CD14-positive monocyte (primary cell): ENCODE results near the gene KDM4F. TPM values are rescaled to one million over a fixed set of nuclear protein-coding genes. Genes with fewer than 3 reads are reported as not detected.
A peak's percentile ranks its signal among the peaks of the same experiment; 100 is the strongest.
"Not testable (repeated sequence)": the region's sequence is repeated elsewhere in the genome, so short reads cannot be mapped to it uniquely, and the experiment has no call there.

Experiments
- DNase-seq, 3 donors: peaks; one replicate each; pipeline ENCODE4 v3.0.0-alpha.2; 2011 to 2022
- H2AFZ ChIP-seq: 2 replicates; pipeline ENCODE4 v1.6.0; 2012; ENCODE audit warnings: mild to moderate bottlenecking, low read depth, low read length, inconsistent platforms; ENCODE audit not compliant: insufficient read depth, poor library complexity, severe bottlenecking
- H3K27ac ChIP-seq, 2 donors: 1 replicate in 1 of 2; 2 replicates in 1 of 2; pipeline ENCODE4 v1.5.1; 2012 to 2013; ENCODE audit warnings: low read length in 2 of 2, control low read depth in 1 of 2, inconsistent platforms in 1 of 2, low read depth in 1 of 2, mild to moderate bottlenecking in 1 of 2
- H3K27me3 ChIP-seq, 2 donors: one replicate each; pipeline versions ENCODE4 v1.6.0 to v1.6.1; 2011 to 2013; ENCODE audit warnings: low read length in 2 of 2; ENCODE audit not compliant: control insufficient read depth in 2 of 2, insufficient read depth in 2 of 2
- H3K36me3 ChIP-seq, 2 donors: replicated peaks in 1 of 2; 1 replicate in 1 of 2; 2 replicates in 1 of 2; pipeline versions ENCODE4 v1.5.1 to v1.6.1; 2012 to 2013; ENCODE audit warnings: low read length in 2 of 2, control low read depth in 1 of 2, inconsistent platforms in 1 of 2, mild to moderate bottlenecking in 1 of 2; ENCODE audit not compliant: insufficient read depth in 2 of 2, control insufficient read depth in 1 of 2
- H3K4me1 ChIP-seq, 2 donors: 1 replicate in 1 of 2; 2 replicates in 1 of 2; pipeline versions ENCODE4 v1.5.1 to v1.6.1; 2012 to 2013; ENCODE audit warnings: low read length in 2 of 2, control low read depth in 1 of 2, inconsistent platforms in 1 of 2, mild to moderate bottlenecking in 1 of 2, moderate library complexity in 1 of 2; ENCODE audit not compliant: insufficient read depth in 2 of 2, control insufficient read depth in 1 of 2
- H3K4me2 ChIP-seq: replicated peaks from 2 replicates; pipeline ENCODE3; 2012; ENCODE audit warnings: low read length, moderate library complexity, mild to moderate bottlenecking; ENCODE audit not compliant: poor library complexity, severe bottlenecking; ENCODE audit errors: extremely low read depth
- H3K4me3 ChIP-seq, 3 experiments: fragments of 200-600 bp in 1 of 3; sonication (generic) in 1 of 3; replicated peaks in 1 of 3; 1 replicate in 2 of 3; 2 replicates in 1 of 3; pipeline ENCODE4 v1.5.1; 2011 to 2013; ENCODE audit warnings: low read length in 3 of 3, mild to moderate bottlenecking in 3 of 3, control low read depth in 2 of 3, low read depth in 2 of 3, inconsistent platforms in 1 of 3, moderate library complexity in 1 of 3
- H3K79me2 ChIP-seq: 2 replicates; pipeline ENCODE4 v1.6.0; 2012; ENCODE audit warnings: mild to moderate bottlenecking, control low read depth, inconsistent platforms, low read length, moderate library complexity; ENCODE audit not compliant: insufficient read depth
- H3K9ac ChIP-seq: 2 replicates; pipeline ENCODE4 v1.6.0; 2017; ENCODE audit warnings: low read length, mild to moderate bottlenecking; ENCODE audit not compliant: insufficient read depth, poor library complexity, severe bottlenecking
- H3K9me3 ChIP-seq, 2 donors: replicated peaks in 1 of 2; 1 replicate in 1 of 2; 2 replicates in 1 of 2; pipeline versions ENCODE4 v1.5.1 to v1.6.1; 2012 to 2013; ENCODE audit warnings: low read length in 2 of 2, control low read depth in 1 of 2; ENCODE audit not compliant: control insufficient read depth in 1 of 2, insufficient read depth in 1 of 2
- H4K20me1 ChIP-seq: 2 replicates; pipeline ENCODE4 v1.6.0; 2012; ENCODE audit warnings: mild to moderate bottlenecking, low read length, control low read depth, moderate library complexity; ENCODE audit not compliant: insufficient read depth
- H3K27ac Mint-ChIP-seq, 7 donors: one replicate each; pipeline ENCODE4 v1.8.0; 2020; ENCODE audit warnings: mild to moderate bottlenecking in 7 of 7, mixed read lengths in 7 of 7, moderate library complexity in 6 of 7, inconsistent platforms in 2 of 7
- H3K27me3 Mint-ChIP-seq, 3 donors: one replicate each; pipeline ENCODE4 v1.8.0; 2021 to 2022; ENCODE audit warnings: low read depth in 3 of 3, mild to moderate bottlenecking in 3 of 3, mixed read lengths in 3 of 3, moderate library complexity in 3 of 3, inconsistent platforms in 1 of 3
- H3K36me3 Mint-ChIP-seq, 2 donors: one replicate each; pipeline ENCODE4 v1.8.0; 2020; ENCODE audit warnings: mixed read lengths in 2 of 2, inconsistent platforms in 1 of 2, mild to moderate bottlenecking in 1 of 2
- H3K4me1 Mint-ChIP-seq: one replicate; pipeline ENCODE4 v1.8.0; 2020; ENCODE audit warnings: mild to moderate bottlenecking, mixed read lengths
- H3K4me3 Mint-ChIP-seq, 2 donors: one replicate each; pipeline ENCODE4 v1.8.0; 2020; ENCODE audit warnings: mild to moderate bottlenecking in 2 of 2, mixed read lengths in 2 of 2, moderate library complexity in 1 of 2
- H3K9me3 Mint-ChIP-seq, 7 donors: one replicate each; pipeline ENCODE4 v1.8.0; 2020 to 2022; ENCODE audit warnings: mixed read lengths in 7 of 7, mild to moderate bottlenecking in 6 of 7, moderate library complexity in 6 of 7, inconsistent platforms in 2 of 7
- WGBS: methylation state at CpG from one replicate; pipeline ENCODE4 v1.1.5; 2013; ENCODE audit warnings: missing lambda C conversion rate; ENCODE audit not compliant: insufficient coverage; 5-methylcytosine and 5-hydroxymethylcytosine counted together
- intact Hi-C, 2 donors: fragments of 100-400 bp; cut with micrococcal nuclease; formaldehyde crosslinking; loops; one replicate each; pipeline versions ENCODE4 v1.15.0 to v1.15.1; 2023
- polyA minus RNA-seq: library from RNA; depleted of rRNA, polyadenylated mRNA; stranded (reverse); fragments of >200 nt; gene quantifications from 2 replicates; pipeline ENCODE4 v1.2.3, GENCODE V29; 2012
- polyA plus RNA-seq, 3 donors: library from polyadenylated mRNA; depleted of rRNA in 1 of 3; unstranded in 2 of 3; stranded (reverse) in 1 of 3; fragments of 300-500 nt in 2 of 3; fragments of >200 nt in 1 of 3; fragmentation: Illumina TruSeq in 2 of 3; gene quantifications; 1 replicate in 2 of 3; 2 replicates in 1 of 3; pipeline ENCODE4 v1.2.3, GENCODE V29; 2012 to 2021
- total RNA-seq, 12 experiments: library from RNA in 1 of 12; stranded (reverse) in 1 of 12; fragments of 120-200 nt in 1 of 12; gene quantifications; one replicate each; pipeline ENCODE4 v1.2.4 and lab custom pipeline; 2013 to 2026; ENCODE audit warnings: mixed read lengths in 6 of 12, inconsistent platforms in 1 of 12
- TF ChIP-seq, protein P1 (sequence below): fragments of 200-600 bp; IDR thresholded peaks from one replicate; pipeline ENCODE4 v1.8.0; 2022; ENCODE audit warnings: antibody characterized with exemption, mild to moderate bottlenecking

KDM4F gene
- not detected for total RNA-seq (2013)
- polyA plus RNA-seq, result not detected
- not detected in 2 replicates for polyA minus RNA-seq
- 0 to 0.15 (median 0) reads per million in 11 experiments for total RNA-seq (lab: John Stamatoyannopoulos, UW)

GRCh38 chr11:95049122-95049521, at the start of gene KDM4F:
Gene KDM4F, plus strand, starts transcription at chr11:95049422.
- H3K4me3 ChIP-seq, H3K36me3 ChIP-seq, H3K4me2 ChIP-seq, H3K4me1 ChIP-seq, H3K9ac ChIP-seq, H3K79me2 ChIP-seq, H3K4me3 Mint-ChIP-seq, H3K36me3 Mint-ChIP-seq, H4K20me1 ChIP-seq, H3K9me3 Mint-ChIP-seq, H3K9me3 ChIP-seq, H3K27me3 Mint-ChIP-seq, H2AFZ ChIP-seq, H3K27ac ChIP-seq, H3K4me1 Mint-ChIP-seq, DNase-seq, intact Hi-C loops, H3K27me3 ChIP-seq: not testable (repeated sequence)
- no CpG with 5 or more reads among the region's 3 CpGs for WGBS
- H3K27ac Mint-ChIP-seq, result peak within 1 kb of the TSS in 1 of 7 donors; percentile 24

- Histone ChIP-seq H3K9me3 (no peaks in the 10 kb centered on the region), H3K79me2 (no peaks in the 10 kb centered on the region), H3K4me1 (no peaks in the 10 kb centered on the region), H3K4me2 (no peak overlapping the region), H3K27me3 (no peaks in the 10 kb centered on the region), H4K20me1 (no peaks in the 10 kb centered on the region), H3K4me3 (no peak overlapping the region), H3K27ac (no peak overlapping the region), H2AFZ (no peak overlapping the region), H3K36me3 (no peaks in the 10 kb centered on the region), H3K9ac (no peak overlapping the region)
- DNase-seq, result no peak
- intact Hi-C loops, result no loop called here
- Mint-ChIP-seq H3K9me3 (peaks cover 2 to 7% (median 3%) of the 10 kb centered on the region in 7 donors), H3K27ac (no peak overlapping the region), H3K4me3 (no peak overlapping the region), H3K4me1 (no peaks in the 10 kb centered on the region), H3K27me3 (peaks cover 3 to 4% (median 4%) of the 10 kb centered on the region in 3 donors), H3K36me3 (no peaks in the 10 kb centered on the region)
- TF ChIP-seq, protein P1, sequence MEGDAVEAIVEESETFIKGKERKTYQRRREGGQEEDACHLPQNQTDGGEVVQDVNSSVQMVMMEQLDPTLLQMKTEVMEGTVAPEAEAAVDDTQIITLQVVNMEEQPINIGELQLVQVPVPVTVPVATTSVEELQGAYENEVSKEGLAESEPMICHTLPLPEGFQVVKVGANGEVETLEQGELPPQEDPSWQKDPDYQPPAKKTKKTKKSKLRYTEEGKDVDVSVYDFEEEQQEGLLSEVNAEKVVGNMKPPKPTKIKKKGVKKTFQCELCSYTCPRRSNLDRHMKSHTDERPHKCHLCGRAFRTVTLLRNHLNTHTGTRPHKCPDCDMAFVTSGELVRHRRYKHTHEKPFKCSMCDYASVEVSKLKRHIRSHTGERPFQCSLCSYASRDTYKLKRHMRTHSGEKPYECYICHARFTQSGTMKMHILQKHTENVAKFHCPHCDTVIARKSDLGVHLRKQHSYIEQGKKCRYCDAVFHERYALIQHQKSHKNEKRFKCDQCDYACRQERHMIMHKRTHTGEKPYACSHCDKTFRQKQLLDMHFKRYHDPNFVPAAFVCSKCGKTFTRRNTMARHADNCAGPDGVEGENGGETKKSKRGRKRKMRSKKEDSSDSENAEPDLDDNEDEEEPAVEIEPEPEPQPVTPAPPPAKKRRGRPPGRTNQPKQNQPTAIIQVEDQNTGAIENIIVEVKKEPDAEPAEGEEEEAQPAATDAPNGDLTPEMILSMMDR, result no peak
These were observed 45.5 kb upstream of the KDM4F start for GRCh38 chr11:95003716-95004115.
